Activated gamma-delta T cell treated with Interleukin-2 at 50 U/mL for 16 hours (primary cell): ENCODE measurements around the gene PEX14.
A peak's percentile ranks its signal among the peaks of the same experiment; 100 is the strongest.

ENCODE experiments used
- DNase-seq: peaks from one replicate; pipeline ENCODE4 v3.0.0-alpha.2; 2020

PEX14 gene

DNA sequence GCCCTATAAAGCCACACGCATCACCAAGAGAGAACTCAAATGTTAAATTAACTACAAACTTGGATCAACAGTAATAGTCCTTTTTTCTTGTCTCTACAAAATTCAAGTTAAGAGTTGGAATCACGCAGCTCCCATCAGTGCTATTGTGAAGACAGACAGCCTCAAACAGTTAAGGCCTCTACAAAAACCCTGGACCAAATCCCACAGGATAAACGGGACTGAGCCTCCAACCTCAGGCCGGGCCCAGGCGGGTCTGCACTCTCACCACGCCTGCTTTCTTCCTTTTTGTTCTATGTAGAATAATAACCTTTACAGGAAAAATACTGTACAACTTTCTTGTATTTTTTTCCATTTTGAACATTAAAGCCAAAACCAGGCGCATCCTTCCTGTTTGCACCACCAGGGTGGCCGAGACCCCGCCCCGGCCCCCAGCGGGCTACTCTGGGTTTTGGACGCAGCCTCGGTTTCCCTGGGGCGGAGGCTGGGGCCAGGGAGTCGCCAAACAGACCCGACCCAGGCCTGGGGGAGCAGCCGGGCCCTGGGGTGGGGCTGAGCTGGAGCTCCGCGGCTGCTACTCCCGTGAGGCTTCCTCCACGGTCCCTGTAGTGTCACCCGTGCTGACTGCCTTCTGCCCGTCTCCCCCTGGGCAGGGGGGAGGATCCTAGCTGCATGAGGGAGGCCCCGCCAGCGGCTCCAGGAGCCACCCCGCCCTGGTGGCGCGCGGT lies 163.2 kb downstream of the PEX14 start:
- DNase-seq: peak; percentile 14

- no peak for DNase-seq
These were observed 163.8 kb downstream of the PEX14 start for GRCh38 chr1:10638559-10639005.

DNA sequence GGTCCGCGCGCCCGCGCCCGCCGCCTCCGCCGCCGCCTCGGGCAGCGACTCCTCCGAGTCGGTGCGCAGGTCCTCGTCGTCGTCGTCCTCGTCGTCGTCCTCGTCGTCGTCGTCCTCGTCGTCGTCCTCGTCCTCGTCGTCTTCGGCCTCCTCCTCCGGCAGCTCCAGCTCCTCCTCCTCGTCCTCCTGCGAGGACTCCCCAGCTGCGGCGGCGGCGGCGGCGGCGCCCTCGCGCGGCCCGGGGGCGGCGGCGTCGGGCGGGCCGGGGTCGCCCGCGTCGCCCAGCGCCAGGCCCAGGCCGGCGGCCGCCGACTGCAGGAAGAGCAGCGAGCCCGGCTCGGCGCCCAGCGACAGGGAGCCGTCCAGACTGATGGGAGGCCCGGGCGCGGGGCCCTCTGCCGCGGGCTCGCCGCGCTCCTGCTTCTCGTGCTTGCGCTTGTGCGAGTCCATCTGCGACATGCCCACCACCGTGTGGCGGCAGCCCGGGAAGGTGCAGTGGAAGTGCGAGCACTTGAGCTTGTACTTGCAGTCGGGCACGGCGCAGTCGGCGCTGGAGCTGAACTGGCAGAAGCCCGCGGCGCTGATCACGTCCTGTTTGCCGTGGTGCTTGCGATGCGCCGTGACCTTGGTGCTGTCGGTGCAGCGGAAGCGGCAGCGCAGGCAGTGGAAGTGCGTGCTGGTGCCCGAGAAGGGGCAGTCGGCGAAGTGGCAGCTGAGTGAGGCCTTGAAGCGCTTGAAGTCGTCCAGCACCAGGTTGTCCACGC lies 164.4 kb downstream of the PEX14 start:
- no peak for DNase-seq

DNA sequence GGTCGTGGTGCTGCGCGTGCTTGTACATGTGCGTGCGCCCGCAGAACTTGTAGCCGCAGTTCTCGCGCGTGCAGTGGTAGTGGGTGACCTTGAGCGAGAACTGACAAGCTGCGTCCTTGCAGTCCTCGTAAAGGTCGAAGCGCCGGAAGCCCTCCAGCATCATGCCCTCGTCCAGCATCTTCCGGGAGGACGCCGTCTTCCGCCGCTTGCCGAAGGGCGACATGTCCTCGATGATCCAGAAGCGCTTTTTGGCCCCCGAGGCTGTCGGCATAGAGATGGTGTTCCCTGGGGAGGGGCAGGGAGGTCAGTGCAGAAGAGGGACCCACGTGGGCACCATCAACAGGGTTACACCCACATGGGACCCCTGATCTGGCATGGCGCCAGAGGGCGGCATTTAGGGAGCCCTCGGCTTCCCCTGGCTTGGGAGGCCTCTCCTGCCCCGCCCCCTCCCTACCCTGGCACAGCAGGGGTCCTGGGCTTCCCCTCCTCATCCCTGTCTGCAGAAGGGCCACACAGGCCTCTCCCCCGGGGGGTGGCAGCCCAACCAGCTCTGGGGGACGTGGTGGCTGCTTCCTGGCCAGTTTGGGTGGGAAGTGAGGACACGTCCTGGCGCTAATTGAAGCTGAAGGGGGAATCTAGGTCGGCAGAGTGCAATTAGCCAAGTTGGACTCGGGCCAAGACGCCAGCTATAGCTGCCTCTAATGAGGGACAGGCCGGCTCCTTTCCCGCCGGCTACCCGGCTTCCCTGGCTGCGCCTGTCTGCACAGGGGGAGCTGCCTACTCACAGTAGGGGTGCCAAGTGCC lies 165.2 kb downstream of the PEX14 start:
- DNase-seq: no peak

DNA sequence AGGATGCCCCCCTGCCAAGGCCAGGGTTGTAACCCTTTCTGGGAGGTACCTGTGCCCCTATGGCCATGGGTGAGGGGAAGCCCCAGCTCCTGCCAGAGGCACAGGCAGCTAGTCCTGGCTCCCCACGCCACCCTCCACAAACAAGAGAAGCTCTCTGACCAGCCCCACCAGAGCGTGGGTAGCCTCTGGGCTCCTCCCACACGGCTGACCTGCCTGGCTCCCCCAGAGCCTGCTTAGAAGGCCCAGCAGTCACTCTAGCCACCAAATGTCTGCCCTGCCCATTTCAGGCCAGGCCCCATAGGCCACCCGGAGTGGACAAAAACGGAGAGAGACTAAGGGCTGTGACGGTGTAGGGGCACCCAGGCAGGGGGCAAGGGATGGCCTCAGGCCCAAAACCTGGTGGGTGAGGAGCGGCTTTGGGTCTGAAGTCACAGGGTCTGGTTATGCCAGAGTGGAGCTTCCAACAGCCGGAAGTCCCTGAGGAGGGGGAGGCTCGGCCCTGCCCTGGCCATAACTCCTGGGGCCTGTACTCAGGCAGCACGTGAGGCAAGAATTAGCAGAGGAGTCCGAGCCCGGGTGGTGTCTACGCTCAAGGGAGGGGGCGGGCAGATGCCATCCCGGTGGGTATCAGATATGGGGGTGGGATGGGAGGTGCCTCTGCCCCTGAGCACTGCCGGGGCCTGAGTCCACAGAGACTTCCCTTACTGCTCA lies 166.2 kb downstream of the PEX14 start:
- DNase-seq: no peak

DNA sequence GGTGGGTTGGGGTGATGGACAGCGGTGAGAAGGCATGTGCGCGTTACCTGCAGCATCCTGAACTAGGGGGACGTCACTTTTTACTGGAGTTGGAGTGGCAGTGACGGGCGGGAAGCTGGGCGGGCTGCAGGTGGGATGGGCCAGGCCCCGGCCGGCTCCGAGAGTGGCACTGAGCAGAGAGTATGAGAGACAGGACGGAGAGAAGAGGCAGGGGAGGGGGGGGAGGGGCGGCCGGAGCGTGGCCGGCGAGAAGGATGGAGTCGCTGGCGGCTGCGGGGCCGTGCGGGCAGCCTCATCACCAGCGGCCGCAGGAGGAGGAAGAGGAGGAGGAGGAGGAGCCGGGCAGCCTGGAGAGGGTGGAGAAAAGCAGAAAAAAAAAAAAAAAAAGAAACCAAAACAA lies 167.2 kb downstream of the PEX14 start:
- DNase-seq: no peak

DNA sequence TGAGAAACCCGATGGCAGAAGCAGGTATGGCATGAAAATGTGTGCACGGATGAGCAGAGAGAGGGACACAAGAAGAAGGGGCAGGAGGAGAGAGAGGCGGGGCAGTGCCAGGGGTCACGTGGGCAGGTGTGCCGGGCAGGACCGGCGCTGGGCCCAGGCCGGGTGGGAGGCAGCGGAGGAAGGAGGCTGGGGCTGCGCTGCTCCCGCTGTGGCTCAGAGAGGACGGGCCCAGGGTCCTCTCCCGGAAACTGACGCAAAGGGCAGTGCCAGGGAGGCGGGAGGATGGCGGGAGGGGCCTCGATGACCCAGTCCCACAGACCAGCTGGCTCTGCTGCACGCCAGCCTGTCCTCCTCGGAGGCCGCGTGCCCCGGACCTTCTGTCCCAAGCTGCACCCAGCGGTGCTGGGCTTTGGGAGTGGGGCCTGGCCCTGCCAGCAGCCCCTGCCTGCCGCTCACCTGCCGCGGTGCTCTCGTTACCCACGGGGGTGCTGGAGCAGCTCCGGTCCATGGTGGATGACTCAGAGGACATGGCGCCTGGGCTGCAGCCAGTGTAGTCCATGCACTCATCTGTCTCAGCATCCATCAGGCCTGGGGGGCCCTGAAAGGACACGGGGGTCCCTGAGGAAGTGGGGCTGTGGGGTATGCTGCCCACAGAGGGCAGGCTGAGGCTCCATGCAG lies 167.8 kb downstream of the PEX14 start:
- no peak for DNase-seq

DNA sequence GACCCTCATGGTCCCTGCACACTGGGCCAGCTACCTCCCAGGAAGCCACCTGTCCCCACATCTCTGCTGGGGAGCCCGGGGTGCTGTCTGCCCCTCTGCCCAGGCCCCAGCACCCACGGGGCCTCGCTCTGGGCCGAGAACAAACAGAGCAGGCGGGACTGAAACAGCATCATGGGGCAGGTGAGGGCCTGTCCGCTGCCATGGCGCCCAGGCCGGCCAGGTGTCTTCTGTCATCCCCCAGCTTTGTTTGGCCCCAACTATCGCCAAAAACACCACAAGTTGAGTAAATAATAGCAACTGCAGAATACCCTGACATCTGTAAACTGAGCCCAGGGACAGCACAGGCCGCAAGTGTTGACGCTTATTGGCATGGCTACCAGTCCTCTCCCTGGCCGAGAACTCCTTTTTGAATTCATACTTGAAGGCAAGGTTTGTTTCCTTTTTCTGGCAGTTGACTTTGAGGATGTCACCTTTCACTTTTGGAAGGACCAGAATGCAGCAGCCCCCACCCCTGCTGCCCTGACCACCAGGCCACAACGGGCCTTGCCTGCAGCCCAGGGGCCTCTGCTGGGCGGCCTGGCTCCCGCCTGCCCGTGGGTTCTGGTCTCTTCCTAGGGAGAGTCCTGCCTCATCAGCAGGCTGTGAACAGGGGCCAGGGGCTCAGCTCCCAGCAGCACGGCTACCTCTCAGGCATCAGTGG lies 169.0 kb downstream of the PEX14 start:
- DNase-seq: no peak

DNA sequence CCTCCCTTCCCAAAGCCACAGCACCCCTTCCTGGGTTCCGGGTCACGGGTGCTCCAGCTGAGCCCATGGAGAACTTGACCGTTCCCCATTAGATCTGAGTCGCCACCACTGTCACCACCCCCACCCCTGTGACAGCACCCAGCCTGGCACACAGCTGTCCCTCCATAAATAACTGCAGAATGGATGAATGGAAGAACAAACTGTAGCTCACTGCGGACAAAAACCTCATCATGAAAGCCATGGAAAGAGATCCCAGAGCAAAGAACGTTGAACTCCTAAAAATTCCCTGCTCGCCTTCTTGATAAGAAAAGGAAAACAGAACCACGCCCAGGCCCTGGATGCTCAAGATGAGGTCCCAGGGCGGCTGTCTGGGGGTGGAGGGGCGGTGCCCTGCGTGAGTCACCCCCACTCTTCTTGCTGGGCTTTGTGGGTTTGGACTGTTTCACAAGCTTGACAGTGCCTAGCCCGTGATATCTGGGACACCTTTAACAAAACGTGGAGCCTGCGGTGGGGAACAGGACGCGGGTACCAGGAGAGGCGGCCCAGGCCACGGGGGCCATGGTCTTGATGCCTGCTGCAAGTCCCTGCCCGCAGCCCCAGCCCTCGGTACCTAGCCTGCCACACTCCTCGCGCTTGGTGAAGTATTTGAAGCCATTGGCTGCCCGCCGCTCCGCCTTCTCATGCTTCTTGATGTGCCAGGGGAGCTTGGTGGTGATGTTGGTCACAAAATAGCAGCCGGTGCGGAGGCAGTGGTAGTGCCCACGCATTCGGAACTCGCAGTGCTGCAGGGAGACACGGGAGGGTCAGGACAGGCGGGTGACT lies 169.8 kb downstream of the PEX14 start:
- no peak for DNase-seq

DNA sequence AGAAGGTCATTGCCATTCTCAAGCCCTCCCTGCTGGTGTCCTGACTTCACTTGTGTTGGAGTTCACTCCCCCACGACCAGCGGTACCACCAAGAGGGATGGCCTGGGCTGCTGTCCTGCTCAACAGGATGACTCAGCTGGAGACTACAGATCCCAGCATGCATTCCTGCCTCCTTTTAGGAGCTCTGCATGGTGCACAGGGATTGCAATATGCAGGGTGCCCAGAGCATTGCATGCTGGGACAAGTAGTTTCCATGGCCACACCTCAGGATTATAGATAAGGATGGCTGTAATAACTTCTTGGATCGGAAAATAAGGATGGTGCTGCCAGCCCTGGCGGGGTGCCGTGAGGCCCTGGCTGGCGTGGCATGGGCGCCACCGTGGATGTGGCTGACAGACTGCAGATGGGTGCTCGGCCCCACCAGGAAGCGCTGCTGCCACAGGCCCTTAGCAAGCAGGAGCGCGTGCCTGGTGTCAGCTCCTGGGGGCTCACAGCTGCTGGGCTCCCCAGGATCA lies 171.7 kb downstream of the PEX14 start:
- DNase-seq: no peak

- no peak for DNase-seq
These were observed 172.8 kb downstream of the PEX14 start for GRCh38 chr1:10647414-10648170.

DNA sequence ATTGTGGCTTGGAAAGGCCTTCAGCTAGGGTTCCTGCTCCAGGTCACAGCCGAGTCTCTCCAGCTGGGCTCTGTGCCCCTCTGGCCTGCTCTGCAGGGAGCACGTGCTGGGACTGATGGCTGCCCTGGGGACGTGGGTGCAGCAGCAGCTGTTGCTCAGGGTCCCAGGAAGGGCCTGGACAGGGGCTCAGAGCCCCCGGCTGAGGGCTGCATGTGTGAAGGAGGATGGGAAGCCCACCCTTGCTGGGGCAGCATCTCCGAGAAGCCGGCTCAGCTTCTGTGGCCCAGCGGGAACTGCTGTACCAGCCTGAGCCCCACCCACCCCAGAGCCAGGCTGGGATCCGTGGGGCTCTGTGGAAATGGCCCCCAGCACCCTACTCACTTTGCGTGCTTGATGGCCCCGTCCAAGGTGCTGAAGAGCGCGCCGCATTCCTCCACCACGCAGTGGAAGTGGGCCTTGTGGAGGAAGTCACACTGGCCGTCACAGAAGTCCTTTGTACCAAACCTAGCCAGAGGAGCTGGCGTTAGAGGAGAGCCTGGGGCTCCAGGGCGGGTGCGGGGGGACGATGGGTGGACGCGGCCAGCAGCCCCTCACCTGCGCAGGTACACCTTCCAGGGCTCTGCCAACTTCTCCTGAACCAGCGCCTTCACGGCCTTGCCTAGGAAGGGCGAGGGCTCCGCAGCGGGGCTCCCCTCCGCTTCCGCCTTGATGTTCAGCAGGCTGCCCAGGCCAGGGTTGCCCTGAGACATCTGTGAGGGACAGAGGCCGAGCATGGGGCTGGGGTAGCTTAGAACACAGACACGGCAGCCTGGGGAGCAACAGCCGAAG lies 174.2 kb downstream of the PEX14 start:
- DNase-seq: no peak

DNA sequence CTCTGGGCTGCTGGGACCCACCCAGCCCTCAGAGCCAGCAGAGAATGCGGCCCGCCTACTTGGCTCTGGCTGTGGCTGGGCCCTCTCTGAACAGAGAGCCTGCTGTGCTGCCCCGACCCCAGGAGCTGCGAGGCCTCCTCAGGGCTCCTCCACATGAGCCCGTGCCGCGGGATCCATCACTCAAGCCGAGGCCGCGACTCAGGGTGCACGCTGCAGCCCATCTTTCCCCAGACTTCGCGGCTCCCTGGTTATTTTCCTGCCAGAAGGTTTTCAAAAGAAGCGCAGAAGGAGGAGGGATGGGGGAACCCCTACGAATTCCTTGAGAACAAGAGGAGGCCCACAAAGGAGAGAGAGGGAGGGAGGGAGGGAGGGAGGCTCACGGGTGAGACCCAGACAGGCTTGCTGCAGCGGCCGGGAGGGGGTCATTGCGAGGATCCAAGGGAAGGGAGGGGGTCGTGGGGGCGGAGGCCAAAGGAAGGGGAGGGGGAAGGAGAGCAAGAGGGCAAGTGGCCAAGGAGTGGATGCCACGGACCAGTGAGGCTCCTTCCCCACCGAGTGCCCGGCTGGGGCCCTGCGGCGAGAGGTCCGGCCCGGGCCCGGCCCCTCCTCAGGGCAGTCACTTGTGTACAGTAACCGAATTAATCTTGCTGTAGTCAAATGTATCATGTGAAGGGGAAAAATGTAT lies 174.9 kb downstream of the PEX14 start:
- no peak for DNase-seq

GRCh38 chr1:10650556-10651388 lies 176.0 kb downstream of the PEX14 start:
- no peak for DNase-seq

- no peak for DNase-seq
These were observed 176.6 kb downstream of the PEX14 start for GRCh38 chr1:10651389-10651766.

DNA sequence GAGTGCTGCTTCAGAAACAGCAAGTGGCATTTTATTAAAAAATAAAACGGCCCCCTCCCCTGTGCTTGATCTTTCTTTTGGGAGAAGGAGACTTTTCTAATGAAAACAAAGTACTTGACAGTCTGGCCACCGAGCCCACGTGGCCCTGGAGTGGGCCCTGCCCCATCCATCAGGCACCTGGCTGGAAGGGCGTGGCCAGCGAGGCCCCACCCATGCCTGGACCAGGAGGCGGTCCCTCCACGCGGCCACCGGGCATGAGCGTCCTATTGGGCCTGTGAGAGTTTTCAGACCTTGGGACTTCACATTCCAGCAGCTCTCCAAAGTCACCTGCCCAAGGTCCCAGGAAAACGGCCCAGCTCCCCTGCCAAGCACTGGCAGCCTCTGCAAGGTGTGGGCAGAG lies 177.0 kb downstream of the PEX14 start:
- no peak for DNase-seq

DNA sequence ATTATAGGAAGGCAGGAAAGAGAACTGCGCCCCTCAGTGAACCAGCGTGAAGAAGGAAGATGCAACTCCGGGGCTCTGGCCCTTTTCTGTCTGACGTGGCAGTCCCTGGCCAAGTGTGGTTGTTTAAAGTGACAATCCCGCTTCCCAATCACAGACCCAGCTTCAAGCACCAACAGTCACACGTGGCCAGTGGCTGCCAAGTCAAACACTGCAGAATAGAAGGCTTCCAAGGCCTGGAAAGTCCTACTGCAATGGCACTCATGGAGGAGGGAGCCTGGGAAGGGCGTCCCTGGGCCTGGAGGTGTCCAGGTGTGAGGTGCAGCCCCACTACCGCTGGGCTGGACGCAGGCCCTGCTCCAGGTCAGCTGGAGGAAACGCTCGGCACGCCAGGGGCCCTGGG lies 177.9 kb downstream of the PEX14 start:
- no peak for DNase-seq
